ENCODE results near the gene THAP9.

THAP9 gene

DNA sequence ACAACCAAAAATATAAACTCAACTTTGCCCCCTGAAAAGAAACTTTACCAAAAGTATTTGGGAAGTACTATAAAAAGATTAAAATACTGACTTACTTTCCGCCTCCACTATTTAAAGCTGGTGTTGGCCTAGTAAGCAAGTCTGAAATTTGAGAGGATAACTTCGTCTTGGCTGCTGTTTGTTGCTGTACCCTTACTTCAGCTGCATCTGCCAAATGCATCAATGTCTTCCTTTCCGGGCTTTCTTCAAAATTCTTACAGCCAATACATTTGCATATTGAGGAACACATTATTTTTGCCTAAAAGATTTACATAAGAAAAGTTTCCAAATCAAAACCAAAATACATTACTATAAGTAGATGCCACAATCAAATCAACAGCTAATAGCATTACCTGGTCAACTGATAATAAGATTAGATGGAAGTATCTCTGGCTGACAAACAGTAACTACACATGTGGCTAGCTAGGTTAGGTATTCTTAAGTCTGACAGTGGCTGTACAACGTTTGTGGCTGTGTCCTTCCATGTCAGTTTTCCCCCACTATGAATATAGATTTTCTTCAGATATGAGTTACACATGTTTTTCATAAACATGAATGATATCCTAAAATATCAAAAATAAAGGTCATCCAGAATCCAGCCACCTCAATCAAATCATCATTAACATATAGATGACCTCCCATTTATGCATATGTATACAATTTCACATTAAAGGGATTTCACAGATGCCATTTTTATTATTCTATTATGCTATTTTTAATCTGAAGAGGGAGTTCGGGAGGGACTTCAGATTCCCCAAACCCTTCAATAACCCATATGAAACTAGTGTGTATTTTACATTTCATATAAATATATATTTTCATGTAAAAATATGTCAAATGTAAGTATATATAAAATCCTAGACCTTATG is 30.6 kb downstream of the THAP9 start:
- Histone ChIP-seq H3K4me3 (no peak overlapping the region), H3K27ac (no peak overlapping the region)
- DNase-seq (ENCODE audit: low spot score): no peak
- TF ChIP-seq, protein P1, sequence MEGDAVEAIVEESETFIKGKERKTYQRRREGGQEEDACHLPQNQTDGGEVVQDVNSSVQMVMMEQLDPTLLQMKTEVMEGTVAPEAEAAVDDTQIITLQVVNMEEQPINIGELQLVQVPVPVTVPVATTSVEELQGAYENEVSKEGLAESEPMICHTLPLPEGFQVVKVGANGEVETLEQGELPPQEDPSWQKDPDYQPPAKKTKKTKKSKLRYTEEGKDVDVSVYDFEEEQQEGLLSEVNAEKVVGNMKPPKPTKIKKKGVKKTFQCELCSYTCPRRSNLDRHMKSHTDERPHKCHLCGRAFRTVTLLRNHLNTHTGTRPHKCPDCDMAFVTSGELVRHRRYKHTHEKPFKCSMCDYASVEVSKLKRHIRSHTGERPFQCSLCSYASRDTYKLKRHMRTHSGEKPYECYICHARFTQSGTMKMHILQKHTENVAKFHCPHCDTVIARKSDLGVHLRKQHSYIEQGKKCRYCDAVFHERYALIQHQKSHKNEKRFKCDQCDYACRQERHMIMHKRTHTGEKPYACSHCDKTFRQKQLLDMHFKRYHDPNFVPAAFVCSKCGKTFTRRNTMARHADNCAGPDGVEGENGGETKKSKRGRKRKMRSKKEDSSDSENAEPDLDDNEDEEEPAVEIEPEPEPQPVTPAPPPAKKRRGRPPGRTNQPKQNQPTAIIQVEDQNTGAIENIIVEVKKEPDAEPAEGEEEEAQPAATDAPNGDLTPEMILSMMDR (IDR thresholded peaks at IDR 0.05): no peak

DNA sequence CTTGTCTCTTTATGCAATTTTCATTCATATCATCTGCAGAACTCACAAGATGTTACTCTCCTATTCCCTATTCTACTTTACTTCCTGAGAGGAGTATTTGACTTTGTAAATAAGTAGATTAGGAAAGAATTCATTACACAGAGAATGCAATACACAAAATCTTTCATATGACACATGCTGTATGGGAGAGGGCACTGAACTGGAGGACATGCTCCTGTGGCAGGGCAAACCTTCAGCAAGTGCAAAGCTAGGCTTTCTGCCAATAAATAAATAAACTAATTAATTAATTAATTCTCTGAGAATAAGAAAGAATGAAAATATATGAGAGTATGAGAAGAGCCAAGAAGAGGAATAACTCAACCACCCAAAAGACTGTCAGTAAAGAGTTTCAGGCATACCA is 33.9 kb downstream of the THAP9 start:
- Histone ChIP-seq H3K27ac (no peak overlapping the region), H3K4me3 (no peak overlapping the region)
- no peak for DNase-seq (ENCODE audit: low spot score)
- TF ChIP-seq, protein P1 (IDR thresholded peaks at IDR 0.05): no peak

DNA sequence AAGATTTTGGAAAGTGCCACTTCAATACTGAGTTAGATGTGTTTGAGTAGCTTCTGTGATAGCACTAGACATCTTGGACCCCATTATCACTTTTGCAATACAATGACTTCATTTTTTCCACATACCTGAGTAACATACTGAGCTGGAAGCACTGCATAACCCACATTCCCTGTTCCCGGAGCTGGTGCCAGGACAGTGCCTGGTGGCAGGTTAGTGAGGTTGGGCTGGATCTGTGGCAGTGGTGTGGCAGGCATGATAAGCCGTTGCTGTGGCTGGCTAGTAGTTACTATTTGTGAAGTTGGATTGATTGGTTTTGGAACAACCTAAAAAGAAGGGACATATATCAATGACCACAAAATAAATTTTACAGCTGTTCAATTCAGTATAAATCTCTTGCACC is 38.9 kb downstream of the THAP9 start:
- DNase-seq (ENCODE audit: low spot score): no peak
- Histone ChIP-seq H3K4me3 (no peak overlapping the region), H3K27ac (no peak overlapping the region)
- TF ChIP-seq, protein P1 (IDR thresholded peaks at IDR 0.05): no peak

DNA sequence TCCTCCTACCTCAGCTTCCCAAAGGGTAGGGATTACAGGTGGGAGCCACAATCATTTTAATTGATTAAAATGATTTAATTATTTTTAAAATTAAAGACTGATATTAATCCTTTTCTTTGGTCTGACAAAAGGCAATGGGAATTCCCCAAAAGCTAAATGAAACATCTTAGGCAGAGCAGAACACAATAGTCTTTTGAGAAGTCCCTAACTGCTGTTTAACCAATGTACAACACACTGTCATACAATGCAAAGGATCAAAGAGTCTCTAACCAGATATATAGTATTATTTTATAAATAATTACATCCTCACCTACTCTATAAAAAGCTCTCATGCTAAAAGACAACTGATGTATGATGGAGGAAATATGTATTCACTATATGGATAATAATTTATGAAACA is 47.0 kb downstream of the THAP9 start:
- Histone ChIP-seq H3K27ac (no peak overlapping the region), H3K4me3 (no peak overlapping the region)
- TF ChIP-seq, protein P1 (IDR thresholded peaks at IDR 0.05): no peak
- DNase-seq (ENCODE audit: low spot score): no peak

DNA sequence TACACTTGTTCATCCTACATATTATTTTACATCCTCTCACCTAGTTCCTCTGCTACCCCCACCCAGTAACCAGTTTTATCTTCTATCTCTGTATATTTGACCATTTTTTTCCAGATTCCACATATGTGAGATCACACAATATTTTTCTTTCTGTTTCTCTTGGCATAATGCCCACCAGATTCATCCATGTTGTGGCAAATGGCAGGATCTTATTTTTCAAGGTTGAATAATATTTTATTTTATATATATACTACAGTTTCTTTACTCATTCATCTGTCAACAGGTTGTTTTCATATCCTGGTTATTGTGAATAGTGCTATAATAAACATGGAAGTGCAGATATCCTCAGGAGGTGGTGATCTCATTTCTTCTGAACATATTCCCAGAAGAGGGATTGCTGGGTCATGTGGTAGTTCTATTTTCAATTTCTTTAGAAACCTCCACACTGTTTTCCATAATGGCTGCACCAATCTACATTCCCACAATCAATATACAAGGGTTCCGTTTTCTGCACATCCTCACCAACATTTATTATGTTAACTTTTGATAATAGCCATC is 48.2 kb downstream of the THAP9 start:
- Histone ChIP-seq H3K27ac (no peak overlapping the region), H3K4me3 (no peak overlapping the region)
- no peak for DNase-seq (ENCODE audit: low spot score)
- TF ChIP-seq, protein P1 (IDR thresholded peaks at IDR 0.05): no peak

DNA sequence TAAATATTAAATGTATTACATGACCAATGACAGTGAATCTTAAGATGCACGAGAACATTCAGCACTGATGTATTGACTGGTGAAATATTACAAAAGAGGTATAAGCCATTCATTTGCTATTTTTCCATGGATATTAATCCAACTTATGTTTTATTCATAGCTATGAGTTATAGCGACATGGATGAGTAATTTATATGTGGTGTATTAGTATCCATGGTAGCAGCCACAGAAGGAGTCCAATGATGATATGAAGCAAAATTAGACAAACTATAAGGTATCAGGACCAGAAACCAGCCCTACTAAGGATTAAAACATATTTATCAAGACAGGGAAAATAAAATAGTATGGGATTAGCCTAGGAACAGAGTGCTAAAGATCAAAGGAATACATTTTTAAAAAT is 50.7 kb downstream of the THAP9 start:
- H3K4me3 ChIP-seq: no peak overlapping the region
- no peak for DNase-seq (ENCODE audit: low spot score)
- TF ChIP-seq, protein P1 (IDR thresholded peaks at IDR 0.05): no peak
- H3K27ac ChIP-seq: no peak overlapping the region

DNA sequence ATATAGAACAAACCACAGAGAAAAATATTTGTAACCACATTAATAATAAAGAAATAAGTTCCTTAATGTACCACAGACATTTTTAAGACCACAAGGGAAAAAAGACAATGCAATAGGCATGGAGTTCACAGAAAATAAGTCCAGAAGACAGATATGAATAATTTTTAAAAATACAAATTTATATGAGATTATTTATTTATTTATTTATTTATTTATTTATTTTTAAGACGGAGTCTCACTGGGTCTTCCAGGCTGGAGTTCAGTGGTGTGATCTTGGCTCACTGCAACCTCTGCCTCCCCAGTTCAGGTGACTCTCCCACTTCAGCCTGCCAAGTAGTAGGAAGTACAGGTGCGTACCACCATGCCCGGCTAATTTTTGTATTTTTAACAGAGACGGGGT is 53.7 kb downstream of the THAP9 start:
- H3K27ac ChIP-seq: no peak overlapping the region
- TF ChIP-seq, protein P1 (IDR thresholded peaks at IDR 0.05): no peak
- no peak overlapping the region for H3K4me3 ChIP-seq
- no peak for DNase-seq (ENCODE audit: low spot score)

All from coronary artery (tissue), 2 donors.